EH (cell line): ENCODE measurements around the gene STX2.
"Not testable (repeated sequence)": the region's sequence is repeated elsewhere in the genome, so short reads cannot be mapped to it uniquely, and the experiment has no call there.

ENCODE experiments used
- DNase-seq: peaks from one replicate; pipeline ENCODE4 v3.0.0-alpha.2; 2015; ENCODE audit warnings: low read depth

STX2 gene

DNA sequence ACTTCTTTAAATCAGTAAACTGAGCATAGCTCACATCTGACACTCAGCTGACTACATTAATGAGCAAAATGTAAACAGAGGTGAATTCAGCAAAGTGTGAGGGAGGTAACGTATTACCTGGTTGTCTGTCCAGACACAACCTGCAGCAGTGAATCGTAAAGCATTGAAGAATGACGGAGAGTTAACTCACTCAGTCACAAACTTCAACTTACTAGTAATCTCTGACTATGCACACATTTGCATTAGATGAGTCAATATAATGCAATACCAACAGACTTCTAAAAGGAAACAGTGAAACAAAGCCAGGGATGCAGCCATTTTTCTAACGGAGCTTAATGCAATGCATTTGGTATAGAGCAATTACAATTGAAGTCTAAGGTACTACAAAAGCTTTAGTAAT lies 40.0 kb downstream of the STX2 start:
- no peak for DNase-seq

DNA sequence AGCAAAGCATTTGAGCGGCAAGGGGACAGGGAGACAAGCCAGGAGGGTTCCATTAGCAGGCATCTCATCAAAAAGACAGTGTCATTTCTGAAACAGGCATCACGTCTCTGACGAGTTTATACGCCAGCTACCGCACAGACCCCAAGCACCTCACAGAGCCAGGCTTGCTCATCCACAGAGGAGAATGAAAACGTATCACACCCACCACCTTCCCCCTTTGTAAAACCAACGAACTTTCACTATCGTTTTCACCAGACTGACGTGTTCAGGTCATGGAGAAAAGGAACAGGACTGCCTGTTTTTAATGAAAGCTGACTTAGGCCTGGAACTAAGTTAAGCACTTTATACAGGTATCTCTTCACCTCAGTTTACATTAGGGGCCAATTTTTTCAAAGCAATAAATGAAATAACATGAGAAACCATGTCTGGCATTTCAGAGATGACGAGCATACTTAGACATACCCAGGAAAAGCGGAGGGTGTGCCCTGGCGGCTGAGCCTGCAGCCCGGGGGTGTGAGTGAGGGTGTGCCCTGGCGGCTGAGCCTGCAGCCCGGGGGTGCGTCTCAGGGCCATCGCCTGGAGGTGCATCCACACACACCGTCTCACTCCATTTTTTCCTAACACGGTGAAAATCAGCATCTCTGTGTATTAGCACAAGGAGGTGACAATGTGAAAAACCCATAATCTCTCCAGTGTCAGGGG lies 41.9 kb downstream of the STX2 start:
- no peak for DNase-seq

DNA sequence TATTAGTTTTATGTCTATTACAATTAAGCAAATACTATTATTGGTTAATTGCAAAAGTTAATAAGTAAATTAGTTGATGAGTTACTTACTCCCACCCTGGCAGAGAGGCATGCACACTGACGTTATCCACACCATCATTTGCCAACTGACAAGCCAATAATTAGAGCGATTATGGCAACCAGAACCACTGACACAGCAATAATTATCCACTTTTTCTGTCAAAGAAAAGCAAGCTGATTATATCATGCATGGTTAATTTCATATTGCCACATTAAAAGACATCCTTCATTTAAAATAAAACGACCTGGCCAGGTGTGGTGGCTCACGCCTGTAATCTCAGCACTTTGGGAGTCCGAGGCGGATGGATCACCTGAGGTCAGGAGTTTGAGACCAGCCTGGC lies 43.1 kb downstream of the STX2 start:
- DNase-seq, result no peak

DNA sequence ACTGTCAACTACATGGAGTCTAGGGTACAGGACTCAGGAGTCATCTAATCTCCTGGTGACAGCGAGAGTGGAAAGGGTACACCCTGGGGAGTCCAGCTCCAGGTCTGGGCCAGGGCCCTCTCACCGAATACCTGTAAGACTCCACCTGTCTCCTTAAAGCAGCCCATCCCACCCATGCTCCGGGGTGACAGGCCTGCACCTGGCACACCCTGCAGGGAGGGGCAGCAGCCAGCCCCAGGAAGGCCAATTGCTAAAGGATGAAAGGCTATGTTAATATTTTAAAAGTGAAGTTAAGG lies 45.5 kb downstream of the STX2 start:
- DNase-seq, result no peak

DNA sequence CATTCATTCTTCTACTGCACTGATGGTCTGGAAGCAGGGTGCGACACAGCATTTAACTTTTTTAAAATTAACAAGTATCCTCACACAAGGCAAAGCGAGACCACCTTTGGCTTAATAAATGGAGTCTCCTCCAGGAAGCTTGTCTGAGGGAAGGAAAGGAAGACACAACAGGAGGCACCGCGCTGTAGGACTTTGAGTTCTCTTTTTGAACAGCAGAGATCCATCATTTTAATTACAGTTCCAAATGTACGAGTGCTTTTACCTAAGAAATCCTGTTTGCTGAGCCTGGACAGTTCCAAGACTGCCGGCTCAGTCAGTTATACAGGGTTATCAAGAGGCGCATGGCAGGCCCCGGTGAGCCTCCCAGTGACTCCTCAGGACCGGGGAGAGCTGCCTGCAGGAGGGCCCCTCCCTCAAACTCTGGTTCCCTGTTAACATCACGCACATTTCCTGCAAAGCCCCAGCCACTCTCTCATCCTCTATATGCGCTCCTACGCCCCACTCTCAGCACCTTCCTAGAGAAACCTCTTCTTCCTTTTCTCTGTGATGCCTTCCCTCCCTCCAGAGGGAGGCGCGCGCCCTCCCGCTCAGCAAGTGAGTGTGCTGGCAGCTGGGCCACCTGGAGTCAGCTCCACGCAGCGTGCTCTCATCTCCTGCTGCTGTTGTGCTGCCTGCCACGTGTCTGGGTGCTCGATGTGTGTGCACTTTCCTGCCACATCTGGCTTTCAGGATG lies 46.1 kb downstream of the STX2 start:
- no peak for DNase-seq

DNA sequence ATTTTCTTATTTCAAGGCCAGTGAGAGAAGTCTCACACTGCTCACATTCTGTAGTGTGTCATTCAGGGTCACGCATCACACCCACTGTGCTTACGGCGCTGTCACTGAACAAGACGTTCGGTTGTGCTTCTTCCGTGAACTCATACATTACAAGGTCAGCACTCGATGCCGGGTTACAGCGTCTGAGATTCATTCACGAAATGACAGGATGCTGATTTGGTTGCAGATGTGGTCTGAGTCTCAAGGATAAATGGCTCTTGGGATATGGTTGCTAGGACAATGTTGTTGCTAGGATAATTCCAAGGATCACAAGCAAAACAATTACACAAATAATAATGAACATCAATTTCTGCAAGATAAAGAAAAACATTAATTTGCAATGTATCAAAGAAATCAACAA lies 47.4 kb downstream of the STX2 start:
- DNase-seq, result no peak

DNA sequence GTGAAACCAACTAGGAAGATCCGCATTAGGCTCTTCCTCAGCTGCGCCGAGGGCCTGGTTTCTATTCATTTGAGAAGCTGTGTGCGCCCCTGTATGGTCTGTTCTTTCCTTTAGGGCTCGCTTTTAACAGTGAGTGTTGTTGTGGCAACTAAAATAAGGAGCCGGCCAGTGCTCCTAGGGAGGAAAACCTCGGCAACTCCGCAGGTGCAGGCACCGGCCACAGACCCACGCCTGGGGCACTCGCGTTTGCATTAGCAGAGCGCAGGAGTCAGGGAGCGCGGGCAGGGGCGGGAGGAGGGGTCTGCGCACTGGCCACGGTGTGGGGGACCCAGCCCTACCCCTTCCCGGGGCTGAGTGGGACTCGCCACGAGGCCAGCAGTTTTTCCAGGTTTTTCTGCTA lies 50.5 kb downstream of the STX2 start:
- no peak for DNase-seq

DNA sequence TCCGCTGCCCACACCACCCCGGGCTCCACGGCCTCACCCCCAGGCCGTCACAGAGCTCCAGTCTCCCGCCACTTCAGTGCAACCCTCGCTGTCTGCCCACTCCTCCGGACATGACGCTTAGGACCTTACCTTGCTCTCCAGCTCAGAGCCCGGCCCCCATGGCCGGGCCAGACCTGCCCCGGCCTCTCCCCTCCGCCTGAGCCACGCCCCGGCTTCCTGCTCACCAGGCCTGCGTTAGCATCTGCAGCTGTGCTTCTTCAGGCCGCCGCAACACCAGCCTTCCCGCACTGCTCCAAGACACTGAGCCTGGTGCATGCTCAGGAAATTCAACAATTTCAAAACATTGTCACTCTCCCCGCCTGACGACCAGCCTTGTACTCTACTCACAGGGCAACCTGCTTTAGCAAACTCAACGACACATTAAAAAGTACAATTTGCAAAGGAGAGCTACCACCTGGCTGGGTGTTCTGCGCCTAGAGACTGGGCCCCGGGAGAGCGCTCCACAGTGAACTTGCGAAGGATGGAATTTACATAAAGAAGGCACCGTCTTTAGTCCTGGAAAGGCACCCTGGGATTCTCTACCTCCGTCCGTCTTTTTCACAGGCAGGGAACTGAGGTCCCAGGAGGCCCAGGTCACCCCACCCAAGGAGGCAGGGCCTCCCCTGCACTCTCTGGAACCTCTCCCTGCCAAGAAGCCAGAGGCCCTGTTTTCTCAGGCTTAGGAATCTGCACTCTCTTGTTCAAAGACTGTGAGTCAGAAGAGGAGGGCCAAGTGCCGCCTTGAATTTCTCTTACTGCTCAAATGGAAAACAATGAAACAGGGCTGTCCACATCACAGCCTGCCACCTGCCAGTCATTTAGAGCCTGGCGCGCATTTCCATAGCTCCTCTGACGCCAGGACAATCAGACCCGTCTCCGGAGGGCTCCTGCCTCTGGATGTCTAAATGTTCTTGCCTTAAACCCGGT lies 51.3 kb downstream of the STX2 start:
- peak; percentile 7 for DNase-seq

DNA sequence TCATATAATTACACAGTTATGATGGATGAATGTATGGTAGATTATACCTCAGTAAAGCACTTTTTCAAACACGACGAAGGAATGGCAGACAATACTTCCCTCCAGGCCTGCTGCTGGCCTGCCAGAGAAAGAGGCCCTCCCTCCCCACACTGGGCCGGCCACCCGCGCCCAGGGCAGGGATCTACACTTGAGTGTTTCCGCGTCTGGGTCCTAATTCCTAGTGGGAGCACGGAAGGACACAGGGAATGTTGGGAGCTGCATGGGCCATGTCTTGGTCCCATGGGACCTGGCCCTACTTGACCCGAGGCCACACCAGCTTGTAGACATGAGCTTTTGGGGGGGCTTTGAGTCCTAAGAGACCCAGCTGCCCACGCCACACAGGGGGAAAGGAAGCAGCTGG lies 52.0 kb downstream of the STX2 start:
- DNase-seq, result no peak

DNA sequence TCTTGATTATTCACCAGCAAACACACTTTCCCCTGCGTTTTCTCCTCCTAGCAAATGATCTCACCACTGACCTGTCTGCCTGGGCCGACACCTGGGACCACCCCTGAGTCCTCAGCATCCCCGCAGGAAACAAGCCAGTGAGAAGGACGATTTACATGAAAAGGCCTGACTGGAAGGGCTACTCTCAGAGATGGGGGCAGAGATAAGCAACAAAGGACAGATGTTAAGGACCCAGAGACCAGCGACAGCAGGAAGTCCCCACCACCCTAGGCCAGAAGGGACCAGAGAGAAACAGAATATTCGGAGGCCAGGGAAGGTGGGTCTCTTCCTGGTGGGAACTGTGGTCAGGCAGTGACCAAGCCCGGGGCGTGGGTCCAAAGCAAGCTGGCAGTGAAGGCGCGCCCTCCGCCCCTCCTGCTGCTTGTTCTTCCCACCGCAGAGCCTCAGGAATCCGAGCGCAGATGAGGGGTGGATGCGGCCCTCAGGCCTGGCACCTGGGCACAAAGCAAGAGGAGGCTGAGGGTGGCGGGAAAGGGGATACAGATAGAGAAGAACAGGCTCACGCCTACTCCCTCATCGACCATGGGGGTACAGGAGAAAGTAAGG lies 55.8 kb downstream of the STX2 start:
- no peak for DNase-seq

DNA sequence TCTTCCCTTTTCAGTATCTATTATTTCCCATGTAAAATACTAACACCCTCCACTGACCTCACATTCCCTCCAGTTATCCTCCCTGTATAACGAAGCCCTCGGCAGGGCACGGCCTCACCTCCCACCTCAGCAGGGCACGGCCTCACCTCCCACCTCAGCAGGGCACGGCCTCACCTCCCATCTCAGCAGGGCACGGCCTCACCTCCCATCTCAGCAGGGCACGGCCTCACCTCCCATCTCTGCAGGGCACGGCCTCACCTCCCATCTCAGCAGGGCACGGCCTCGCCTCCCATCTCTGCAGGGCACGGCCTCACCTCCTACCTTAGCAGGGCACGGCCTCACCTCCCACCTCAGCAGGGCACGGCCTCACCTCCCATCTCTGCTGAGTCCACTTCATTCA lies 56.8 kb downstream of the STX2 start:
- not testable (repeated sequence) for DNase-seq

DNA sequence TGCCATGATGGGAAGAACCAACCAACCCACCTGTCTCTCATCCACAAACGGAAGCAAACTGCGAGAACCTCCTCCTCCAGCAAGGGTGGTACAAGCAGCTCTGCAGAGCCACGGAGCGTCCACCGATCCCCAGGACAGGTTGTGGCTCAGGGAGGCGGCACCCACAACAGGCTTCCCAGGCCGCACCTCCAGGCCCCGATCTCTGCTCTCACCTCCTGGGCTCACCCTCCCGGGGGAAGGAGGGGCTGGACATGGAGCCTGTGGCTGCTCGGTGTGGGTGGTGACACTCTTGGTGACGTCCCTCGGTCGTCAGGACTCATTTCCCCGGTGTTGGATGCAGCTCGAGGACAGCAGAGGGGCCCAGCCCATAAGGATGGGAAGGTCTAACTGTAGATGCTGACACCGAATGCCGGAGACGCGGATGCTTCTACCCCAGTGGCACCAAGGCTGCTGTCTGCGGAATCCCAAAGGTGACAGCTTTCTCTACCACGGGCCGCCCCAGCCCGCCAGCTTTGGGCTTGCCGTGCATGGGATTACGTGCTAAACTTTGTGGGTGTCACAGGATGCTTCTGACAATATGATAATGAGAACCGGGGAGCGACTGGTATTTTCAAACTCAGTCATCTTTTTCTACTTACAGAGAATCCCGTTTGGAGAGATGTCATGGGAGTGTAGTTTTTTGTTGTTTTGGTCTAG lies 58.0 kb downstream of the STX2 start:
- DNase-seq, result no peak

DNA sequence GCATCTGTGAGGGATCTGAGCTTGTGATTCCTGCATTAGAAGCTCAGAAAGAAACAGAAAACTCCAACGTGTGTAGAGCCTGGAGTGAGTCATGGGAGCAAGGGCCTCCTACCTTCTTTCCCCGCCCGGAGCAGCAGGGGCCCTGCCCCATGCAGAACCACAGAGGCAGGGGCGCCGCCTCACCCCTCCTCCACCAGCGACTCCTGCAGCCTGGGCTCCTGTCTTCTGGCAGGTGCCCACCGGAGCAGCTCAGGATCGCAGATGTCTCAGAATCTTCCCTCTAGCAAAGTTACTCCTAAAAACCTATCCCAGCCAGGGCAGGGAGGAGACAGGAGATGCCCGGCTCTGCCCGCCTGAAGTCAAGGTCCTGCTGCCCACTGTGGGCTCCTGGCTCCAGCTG lies 58.7 kb downstream of the STX2 start:
- no peak for DNase-seq

DNA sequence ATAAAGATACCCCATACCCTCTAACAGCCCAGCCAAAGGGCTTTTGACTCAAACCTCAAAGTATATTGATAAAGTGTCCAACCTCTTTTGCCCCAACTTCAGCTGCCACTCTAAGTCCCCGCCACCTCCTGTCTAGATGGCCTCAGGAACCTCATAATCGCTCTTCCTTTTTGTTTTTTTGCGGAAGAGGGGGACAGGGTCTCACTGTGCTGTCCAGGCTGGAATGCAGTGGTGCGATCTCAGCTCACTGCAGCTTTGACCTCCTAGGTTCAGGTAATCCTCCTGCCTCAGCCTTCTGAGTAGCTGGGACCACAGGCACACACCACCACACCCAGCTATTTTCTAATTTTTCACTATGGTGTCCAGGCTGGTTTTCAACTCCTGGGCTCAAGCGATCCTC lies 60.3 kb downstream of the STX2 start:
- no peak for DNase-seq

DNA sequence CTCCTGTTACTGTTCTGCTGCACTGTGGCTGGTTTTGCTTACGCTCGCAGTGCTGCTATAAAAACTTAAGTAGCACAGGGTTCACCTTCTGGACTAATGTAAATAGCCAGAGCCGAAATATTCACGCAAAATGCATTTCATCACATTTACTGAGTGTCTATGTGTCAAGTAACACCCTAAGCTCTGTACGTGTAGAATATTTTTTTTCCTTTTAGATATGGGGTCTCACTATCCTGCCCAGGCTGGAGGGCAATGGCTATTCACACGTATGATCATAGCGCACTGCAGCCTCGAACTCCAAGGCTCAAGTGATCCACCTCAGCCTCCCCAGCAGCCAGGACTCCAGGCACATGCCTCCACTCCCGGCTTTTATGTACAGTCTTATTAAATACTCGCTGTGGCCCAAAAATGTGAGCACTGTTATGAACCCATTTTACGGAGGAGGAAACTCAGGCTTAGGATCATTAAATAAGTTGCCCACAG lies 62.2 kb downstream of the STX2 start:
- DNase-seq, result no peak

DNA sequence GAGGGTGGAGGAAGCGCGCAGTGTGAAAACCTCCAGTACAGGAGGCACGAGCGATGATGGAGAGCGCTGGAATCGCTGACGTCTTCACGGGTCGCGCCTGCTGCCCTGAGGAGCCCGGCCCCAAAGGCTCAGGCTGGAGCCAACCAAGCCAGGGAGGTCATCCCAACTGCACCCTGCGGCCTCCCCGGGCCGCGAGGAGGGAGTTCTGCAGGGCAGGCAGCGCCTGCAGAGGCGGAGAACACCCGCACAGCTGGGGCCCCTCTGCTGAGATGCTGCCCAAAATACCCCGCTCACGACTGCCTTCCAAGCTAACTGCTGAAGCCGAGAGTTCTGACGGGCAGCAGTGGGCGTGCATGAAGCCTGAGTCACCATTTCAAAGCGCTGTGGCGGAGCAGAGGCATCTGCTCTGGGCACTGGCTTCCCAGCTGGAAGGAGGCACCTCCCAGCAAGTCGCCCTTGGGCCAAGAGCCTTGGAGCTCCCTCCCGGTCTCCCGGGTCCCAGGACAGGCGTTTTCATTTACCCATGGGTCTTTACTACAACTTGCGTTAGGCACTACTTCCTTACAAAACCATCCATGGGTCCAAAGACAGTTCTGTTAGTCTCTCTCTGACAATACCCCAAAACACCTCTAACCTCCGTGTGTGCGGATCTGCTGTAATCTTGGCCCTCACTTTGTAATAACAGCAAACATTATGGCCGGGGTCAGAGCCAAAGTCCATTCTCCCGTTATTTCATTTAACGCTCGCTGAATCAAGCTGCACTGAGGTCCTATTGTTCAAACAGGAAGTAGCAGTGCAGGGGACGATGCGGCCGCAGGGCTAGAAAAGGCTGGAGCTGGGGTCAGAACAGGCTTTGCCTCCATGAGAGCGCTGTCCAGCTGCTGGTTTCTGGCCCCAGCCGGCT lies 62.8 kb downstream of the STX2 start:
- peak; percentile 90 for DNase-seq

DNA sequence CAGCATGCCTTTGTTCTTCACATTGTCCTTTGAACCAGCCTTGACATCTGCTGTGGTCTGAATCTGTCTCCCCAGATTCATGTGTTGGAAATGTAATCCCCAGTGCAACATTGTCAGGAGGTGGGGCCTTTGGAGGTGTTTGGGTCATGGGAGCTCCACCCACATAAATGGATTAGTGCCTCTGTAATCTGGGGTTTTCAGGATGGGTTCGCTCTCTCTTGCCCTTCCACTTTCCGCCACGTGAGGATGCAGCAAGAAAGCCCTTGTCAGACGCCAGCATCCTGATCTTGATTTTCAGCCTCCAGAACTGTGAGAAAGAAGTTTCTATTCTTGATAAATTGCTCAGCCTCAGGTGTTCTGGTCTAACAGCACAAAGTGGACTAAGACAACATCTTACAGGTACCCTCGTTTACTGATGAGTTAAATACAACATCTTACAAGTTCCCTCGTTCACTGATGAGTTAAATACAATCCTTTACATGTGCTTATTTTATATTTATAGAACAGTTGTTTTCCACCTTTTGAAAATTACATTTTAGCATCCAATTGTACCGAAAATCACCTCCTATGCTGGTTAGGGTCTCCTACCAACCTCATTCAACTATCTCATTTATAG lies 68.5 kb downstream of the STX2 start:
- no peak for DNase-seq

DNA sequence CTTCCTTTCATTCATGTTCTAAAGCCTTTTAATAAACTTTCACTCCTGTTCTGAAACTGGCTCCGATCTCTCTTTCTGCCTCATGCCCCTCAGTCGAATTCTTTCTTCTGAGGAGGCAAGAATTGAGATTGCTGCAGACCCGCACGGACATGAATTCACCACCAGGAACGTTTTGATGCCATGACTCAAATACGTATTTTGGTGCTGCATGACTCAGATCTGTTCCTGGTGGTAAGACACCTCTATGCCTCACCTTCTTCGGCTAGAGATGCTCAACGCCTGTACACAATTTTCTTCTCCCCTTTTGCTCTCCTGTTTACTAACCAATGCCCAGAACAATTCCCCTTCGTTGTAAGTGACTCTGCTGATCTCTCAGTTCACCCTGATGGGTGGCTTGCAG lies 70.9 kb downstream of the STX2 start:
- no peak for DNase-seq

DNA sequence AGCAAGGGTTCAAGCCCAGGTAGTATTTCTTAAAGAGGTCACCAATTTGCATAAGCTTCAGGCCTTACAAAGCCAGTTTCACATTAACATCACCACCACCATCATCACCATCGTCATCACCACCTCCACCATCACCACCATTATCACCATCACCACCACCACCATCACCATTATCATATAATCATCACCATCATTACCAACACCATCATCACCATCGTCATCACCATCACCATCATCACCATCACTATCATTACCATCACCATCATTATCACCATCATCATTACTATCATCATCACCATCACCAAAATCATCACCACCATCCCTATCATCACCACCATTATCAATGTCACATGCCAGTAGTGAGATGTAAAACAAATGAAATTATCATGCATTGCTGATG lies 72.6 kb downstream of the STX2 start:
- no peak for DNase-seq

DNA sequence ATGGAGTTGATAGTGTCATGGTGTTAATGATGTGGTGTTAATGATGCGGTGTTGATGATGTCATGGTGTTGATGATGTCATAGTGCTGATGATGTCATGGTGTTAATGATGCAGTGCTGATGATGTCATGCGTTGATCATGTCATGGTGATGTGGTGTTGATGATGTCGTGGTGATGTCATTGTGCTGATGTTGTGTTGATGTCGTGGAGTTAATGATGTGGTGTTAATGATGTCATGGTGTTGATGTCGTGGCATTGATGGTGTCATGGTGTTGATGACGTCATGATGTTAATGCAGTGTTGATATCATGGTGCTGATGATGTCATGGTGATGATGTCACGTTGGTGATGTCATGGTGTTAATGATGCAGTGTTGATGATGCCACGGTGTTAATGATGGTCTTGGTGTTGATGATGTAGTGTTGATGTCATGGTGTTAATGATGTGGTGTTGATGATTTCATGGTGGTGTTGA lies 73.8 kb downstream of the STX2 start:
- peak; percentile 11 for DNase-seq
